BLaER1 treated with 17β-estradiol and CSF1 and Interleukin-3, amounts not matched to agents 10 nM and 100 nM (cell line): ENCODE results near the gene HSPA14.
A peak's percentile ranks its signal among the peaks of the same experiment; 100 is the strongest.

Experiments
- H3K27ac ChIP-seq, 11 experiments: shearing (Covaris generic); formaldehyde crosslinking; 2 replicates each; pipeline ENCODE4 v1.8.1; 2022
- H3K27me3 ChIP-seq, 11 experiments: shearing (Covaris generic); formaldehyde crosslinking; 2 replicates each; pipeline ENCODE4 v1.8.1; 2022
- H3K36me3 ChIP-seq, 11 experiments: shearing (Covaris generic); formaldehyde crosslinking; 2 replicates each; pipeline ENCODE4 v1.8.1; 2022
- H3K4me1 ChIP-seq, 10 experiments: shearing (Covaris generic); formaldehyde crosslinking; 2 replicates each; pipeline ENCODE4 v1.8.1; 2022
- H3K4me2 ChIP-seq, 11 experiments: shearing (Covaris generic); formaldehyde crosslinking; 2 replicates each; pipeline ENCODE4 v1.8.1; 2022
- H3K4me3 ChIP-seq, 10 experiments: shearing (Covaris generic); formaldehyde crosslinking; 2 replicates each; pipeline ENCODE4 v1.8.1; 2022
- H3K9ac ChIP-seq, 11 experiments: shearing (Covaris generic); formaldehyde crosslinking; 2 replicates each; pipeline ENCODE4 v1.8.1; 2022
- H3K9me3 ChIP-seq, 11 experiments: shearing (Covaris generic); formaldehyde crosslinking; replicated peaks in 1 of 11; 2 replicates each; pipeline ENCODE4 v1.8.1; 2022
- H4K20me1 ChIP-seq, 11 experiments: shearing (Covaris generic); formaldehyde crosslinking; 2 replicates each; pipeline ENCODE4 v1.8.1; 2022
- Cebpa-rat ChIP-seq, 11 experiments: shearing (Covaris generic); IDR thresholded peaks; 2 replicates each; pipeline ENCODE4 v1.8.1; 2022

The HSPA14 gene, protein sequence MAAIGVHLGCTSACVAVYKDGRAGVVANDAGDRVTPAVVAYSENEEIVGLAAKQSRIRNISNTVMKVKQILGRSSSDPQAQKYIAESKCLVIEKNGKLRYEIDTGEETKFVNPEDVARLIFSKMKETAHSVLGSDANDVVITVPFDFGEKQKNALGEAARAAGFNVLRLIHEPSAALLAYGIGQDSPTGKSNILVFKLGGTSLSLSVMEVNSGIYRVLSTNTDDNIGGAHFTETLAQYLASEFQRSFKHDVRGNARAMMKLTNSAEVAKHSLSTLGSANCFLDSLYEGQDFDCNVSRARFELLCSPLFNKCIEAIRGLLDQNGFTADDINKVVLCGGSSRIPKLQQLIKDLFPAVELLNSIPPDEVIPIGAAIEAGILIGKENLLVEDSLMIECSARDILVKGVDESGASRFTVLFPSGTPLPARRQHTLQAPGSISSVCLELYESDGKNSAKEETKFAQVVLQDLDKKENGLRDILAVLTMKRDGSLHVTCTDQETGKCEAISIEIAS

DNA sequence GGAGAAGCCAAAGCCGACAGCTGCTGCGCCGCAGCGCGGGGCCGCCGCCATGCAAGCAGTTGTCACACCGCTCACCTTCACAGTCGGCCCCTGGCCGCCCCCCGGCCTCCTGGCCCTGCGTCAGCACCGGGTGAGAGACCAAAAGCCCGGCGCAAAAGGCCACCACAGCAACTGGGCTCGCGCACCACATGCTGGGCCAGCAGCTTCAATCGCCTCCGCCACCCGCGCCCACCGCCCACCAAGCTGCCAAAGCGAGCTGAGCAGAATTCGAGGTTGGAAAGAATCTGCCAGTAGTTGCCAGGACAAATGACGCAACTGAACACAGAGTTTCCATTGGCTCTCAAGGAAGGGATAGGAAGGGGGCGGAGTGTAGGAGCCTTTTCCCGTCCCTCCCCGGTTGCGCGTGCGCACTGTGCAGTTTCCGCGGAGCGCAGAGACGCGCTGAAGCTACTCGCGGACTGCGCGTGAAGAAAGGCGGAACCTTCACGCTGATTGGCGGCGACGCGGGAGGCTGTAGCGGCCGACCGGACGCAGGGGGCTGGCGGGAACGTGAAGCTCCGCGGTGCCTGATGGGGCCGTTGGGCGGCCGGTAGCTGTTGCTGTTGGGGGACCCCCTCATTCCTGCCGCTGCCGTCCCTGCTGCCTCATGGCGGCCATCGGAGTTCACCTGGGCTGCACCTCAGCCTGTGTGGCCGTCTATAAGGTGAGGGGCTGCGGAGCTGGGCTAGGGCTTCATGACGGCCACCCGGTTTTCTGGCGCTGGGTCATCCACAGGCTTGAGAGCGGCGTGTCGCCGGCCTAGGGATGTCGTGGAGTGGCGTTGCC lies at the start of gene HSPA14, which contains the start of the genes CDNF and MSANTD7:
HSPA14 (plus strand) TSS at position 550 of the 825 bp plus-strand sequence; CDS start at position 647, 97 bp downstream.
CDNF (minus strand) TSS at position 281 of the 825 bp plus-strand sequence; CDS start at position 190, 91 bp downstream.
MSANTD7 (plus strand) TSS at position 550 of the 825 bp plus-strand sequence. CDS start 3,979 bp downstream, outside the sequence.
- peak in 1 of 11 experiments; percentile 23; a peak in 1 of 22 replicates for TF ChIP-seq Cebpa-rat (IDR thresholded peaks at IDR 0.05)
- H4K20me1 ChIP-seq: peaks cover 0 to 46% (median 24%) of the 10 kb centered on the region in 11 experiments; a peak in 14 of 22 replicates
- H3K27ac ChIP-seq: peak within 1 kb of the TSS; percentile 80 to 95 (median 94)
- H3K27me3 ChIP-seq: no peaks in the 10 kb centered on the region
- H3K4me2 ChIP-seq: peak within 1 kb of the TSS; percentile 81 to 97 (median 92)
- peak within 1 kb of the TSS; percentile 92 to 99 (median 96) for H3K9ac ChIP-seq
- H3K9me3 ChIP-seq: no peaks in the 10 kb centered on the region
- H3K4me1 ChIP-seq: peaks cover 18 to 24% (median 21%) of the 10 kb centered on the region in 10 experiments
- peak within 1 kb of the TSS; percentile 87 to 99 (median 98) for H3K4me3 ChIP-seq
- H3K36me3 ChIP-seq: peaks cover 28 to 35% (median 30%) of the 10 kb centered on the region in 11 experiments

- H3K27ac ChIP-seq: no peak overlapping the region; a peak in 1 of 22 replicates
- peaks cover 10 to 30% (median 24%) of the 10 kb centered on the region in 10 experiments for H3K4me1 ChIP-seq
- H4K20me1 ChIP-seq: no peaks in the 10 kb centered on the region
- no peak overlapping the region for H3K4me3 ChIP-seq
- TF ChIP-seq Cebpa-rat (IDR thresholded peaks at IDR 0.05): no peak
- H3K36me3 ChIP-seq: no peaks in the 10 kb centered on the region
- H3K9ac ChIP-seq: no peak overlapping the region
- peak overlapping the region; percentile 2 to 55 (median 25); a peak in 14 of 22 replicates for H3K4me2 ChIP-seq
- no peaks in the 10 kb centered on the region for H3K27me3 ChIP-seq
- no peaks in the 10 kb centered on the region for H3K9me3 ChIP-seq
Measured at GRCh38 chr10:14798636-14799035, 39.5 kb upstream of the HSPA14 start.

DNA sequence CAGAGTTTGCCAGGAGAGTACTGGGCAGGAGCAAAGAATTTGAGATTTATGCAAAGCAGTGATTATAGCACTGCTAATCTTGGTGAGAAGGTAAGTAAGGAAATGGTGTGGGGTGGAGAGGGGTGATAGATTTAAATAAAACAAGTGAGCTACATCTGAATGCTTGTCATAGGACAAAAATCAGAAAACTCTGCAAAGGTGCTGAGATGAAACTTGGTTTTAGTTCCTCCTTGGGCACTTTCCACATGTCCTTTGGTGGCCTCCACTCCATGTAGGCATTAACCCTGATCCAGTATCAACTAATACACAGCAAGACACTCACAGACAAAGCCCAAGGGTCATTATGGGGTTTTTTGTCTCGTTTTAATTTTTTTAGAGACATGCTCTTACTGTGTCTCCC lies 37.7 kb upstream of the HSPA14 start:
- Histone ChIP-seq H4K20me1 (no peaks in the 10 kb centered on the region), H3K36me3 (no peaks in the 10 kb centered on the region), H3K27ac (no peak overlapping the region), H3K9ac (no peak overlapping the region), H3K9me3 (no peaks in the 10 kb centered on the region), H3K4me2 (no peak overlapping the region), H3K4me1 (peaks cover 10 to 30% (median 24%) of the 10 kb centered on the region in 10 experiments), H3K4me3 (no peak overlapping the region), H3K27me3 (no peaks in the 10 kb centered on the region)
- TF ChIP-seq Cebpa-rat (IDR thresholded peaks at IDR 0.05): no peak

DNA sequence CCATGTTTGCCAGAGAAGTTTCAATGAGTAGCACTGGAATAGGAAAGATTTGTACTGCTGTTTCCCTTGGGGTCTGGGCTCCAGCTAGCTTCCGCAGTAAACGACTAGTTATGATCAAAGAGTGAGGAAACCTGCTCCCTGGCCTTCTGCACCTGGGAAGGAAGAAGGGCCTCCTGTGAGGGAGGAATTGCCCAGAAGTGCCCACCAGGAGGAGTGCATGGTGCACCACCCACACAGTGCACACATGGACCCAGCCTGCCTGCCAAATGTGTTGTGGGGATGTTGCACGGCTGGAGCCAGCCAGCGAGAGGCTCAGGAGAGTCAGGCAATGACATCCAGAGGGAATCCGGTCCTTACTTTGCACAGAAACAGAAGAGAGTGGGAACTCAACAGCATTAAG lies 36.4 kb upstream of the HSPA14 start:
- no peaks in the 10 kb centered on the region for H4K20me1 ChIP-seq
- no peak for TF ChIP-seq Cebpa-rat (IDR thresholded peaks at IDR 0.05)
- H3K9me3 ChIP-seq: no peaks in the 10 kb centered on the region

GRCh38 chr10:14803827-14804226 lies 34.3 kb upstream of the HSPA14 start:
- Histone ChIP-seq H3K27ac (no peak overlapping the region), H3K4me3 (no peak overlapping the region), H3K4me1 (peaks cover under 1 to 20% (median 13%) of the 10 kb centered on the region in 10 experiments; a peak in 19 of 20 replicates), H3K9me3 (no peaks in the 10 kb centered on the region), H3K36me3 (no peaks in the 10 kb centered on the region), H3K9ac (no peak overlapping the region), H3K4me2 (no peak overlapping the region), H3K27me3 (no peaks in the 10 kb centered on the region), H4K20me1 (no peaks in the 10 kb centered on the region)
- TF ChIP-seq Cebpa-rat (IDR thresholded peaks at IDR 0.05): no peak

More for the DNA sequence above, 36.4 kb upstream of the HSPA14 start:
- Histone ChIP-seq H3K9ac (no peak overlapping the region), H3K4me2 (peak overlapping the region in 8 of 11 experiments; percentile 19 to 69 (median 47); a peak in 15 of 22 replicates), H3K36me3 (no peaks in the 10 kb centered on the region), H3K4me3 (no peak overlapping the region), H3K27me3 (no peaks in the 10 kb centered on the region), H3K4me1 (peaks cover 10 to 30% (median 24%) of the 10 kb centered on the region in 10 experiments), H3K27ac (no peak overlapping the region)

GRCh38 chr10:14806318-14806717 lies 31.8 kb upstream of the HSPA14 start:
- no peaks in the 10 kb centered on the region for H3K9me3 ChIP-seq
- H3K27ac ChIP-seq: no peak overlapping the region
- no peak overlapping the region for H3K9ac ChIP-seq
- no peak for TF ChIP-seq Cebpa-rat (IDR thresholded peaks at IDR 0.05)
- H3K4me3 ChIP-seq: no peak overlapping the region
- peaks cover 2 to 21% (median 12%) of the 10 kb centered on the region in 10 experiments; a peak in 17 of 20 replicates for H3K4me1 ChIP-seq
- no peaks in the 10 kb centered on the region for H4K20me1 ChIP-seq
- no peaks in the 10 kb centered on the region for H3K27me3 ChIP-seq
- H3K36me3 ChIP-seq: no peaks in the 10 kb centered on the region
- no peak overlapping the region for H3K4me2 ChIP-seq

GRCh38 chr10:14810969-14811953 lies 26.8 kb upstream of the HSPA14 start:
- Histone ChIP-seq H3K36me3 (no peaks in the 10 kb centered on the region), H3K4me1 (peaks cover 6 to 35% (median 13%) of the 10 kb centered on the region in 10 experiments; a peak in 16 of 20 replicates), H4K20me1 (no peaks in the 10 kb centered on the region), H3K4me3 (no peak overlapping the region), H3K27ac (no peak overlapping the region), H3K4me2 (peak overlapping the region in 3 of 11 experiments; percentile 66 to 90 (median 87); a peak in 2 of 22 replicates), H3K9ac (no peak overlapping the region), H3K27me3 (no peaks in the 10 kb centered on the region), H3K9me3 (peaks cover 0 to 7% (median 5%) of the 10 kb centered on the region in 11 experiments; a peak in 11 of 22 replicates)
- TF ChIP-seq Cebpa-rat (IDR thresholded peaks at IDR 0.05): no peak
